Neural cell (in vitro differentiated cells): ENCODE measurements around the gene GRIN3B.

Source experiments
- EZH2 ChIP-seq: fragments of 200-600, 300-800 bp; shearing (Covaris generic), sonication (generic); IDR thresholded peaks from 2 replicates; pipeline ENCODE4 v1.6.1; 2014; ENCODE audit warnings: antibody characterized with exemption, low read length, borderline replicate concordance, mild to moderate bottlenecking; ENCODE audit not compliant: insufficient read depth, poor library complexity, severe bottlenecking
- TAF1 ChIP-seq: IDR thresholded peaks from 2 replicates; pipeline ENCODE4 v1.6.1; 2012; ENCODE audit warnings: low read depth

DNA sequence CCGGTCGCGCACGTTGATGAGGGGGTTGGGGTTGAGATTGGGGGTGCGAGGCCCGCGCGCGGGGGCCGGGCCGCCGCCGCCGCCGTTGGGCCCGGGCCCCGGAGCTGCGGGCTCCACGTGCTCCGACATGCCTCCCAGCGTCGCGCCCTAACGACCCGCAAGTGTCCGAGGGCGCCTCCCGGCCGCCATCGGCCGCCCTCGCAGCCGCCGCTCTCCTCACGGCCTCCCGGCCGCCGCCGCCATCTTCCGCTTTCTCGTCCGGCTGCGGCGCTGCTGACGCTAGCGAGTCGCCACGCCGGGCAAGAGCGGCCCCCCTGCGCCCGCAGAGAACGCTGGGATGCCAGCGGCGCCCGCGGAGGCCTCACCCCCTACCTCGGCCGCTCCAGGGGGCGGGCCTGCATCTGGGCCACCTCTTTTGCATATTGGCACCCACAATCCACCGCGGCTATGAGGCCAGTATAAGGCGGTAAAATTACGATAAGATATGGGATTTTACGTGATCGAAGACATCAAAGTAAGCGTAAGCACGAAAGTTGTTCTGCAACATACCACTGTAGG, 20.7 kb downstream of the GRIN3B start, which contains the start of gene TMEM259:
- no peak for TF ChIP-seq EZH2
- TF ChIP-seq TAF1: peak; percentile 84
